ENCODE data around the gene ABO.
"Not testable (repeated sequence)": the region's sequence is repeated elsewhere in the genome, so short reads cannot be mapped to it uniquely, and the experiment has no call there.

ABO gene

GRCh38 chr9:133230093-133230492 lies 44.9 kb downstream of the ABO start:
- CTCF ChIA-PET: interaction anchor here (2.2 kb wide), 1 partner anchor 9 kb away, joined by 6 read pairs; no protein-coding TSS in a partner anchor
- no peak for DNase-seq (ENCODE audit: extremely low spot score)
- POLR2A ChIA-PET: no interaction called here
- TF ChIP-seq CTCF (IDR thresholded peaks at IDR 0.05; ENCODE audit: control extremely low read depth, extremely low read depth, low read depth, missing control alignments): no peak

GRCh38 chr9:133228474-133229193 lies 46.4 kb downstream of the ABO start:
- CTCF ChIA-PET: interaction anchor here (2.2 kb wide), 1 partner anchor 10 kb away, joined by 6 read pairs; no protein-coding TSS in a partner anchor
- POLR2A ChIA-PET; DNase-seq (ENCODE audit: extremely low spot score): not testable (repeated sequence)

- POLR2A ChIA-PET; DNase-seq (ENCODE audit: extremely low spot score): not testable (repeated sequence)
- CTCF ChIA-PET: interaction anchor here (0.9 kb wide), 1 partner anchor 11 kb away, joined by 3 read pairs; no protein-coding TSS in a partner anchor
These were observed 47.0 kb downstream of the ABO start for GRCh38 chr9:133227996-133228395.

- POLR2A ChIA-PET: no interaction called here
- no peak for TF ChIP-seq CTCF (IDR thresholded peaks at IDR 0.05; ENCODE audit: control extremely low read depth, extremely low read depth, low read depth, missing control alignments)
- CTCF ChIA-PET: interaction anchor here (0.9 kb wide), 1 partner anchor 12 kb away, joined by 3 read pairs; no protein-coding TSS in a partner anchor
- DNase-seq (ENCODE audit: extremely low spot score): no peak
These were observed 47.6 kb downstream of the ABO start for GRCh38 chr9:133227242-133227860.

GRCh38 chr9:133226219-133227171 lies 48.5 kb downstream of the ABO start:
- no peak for DNase-seq (ENCODE audit: extremely low spot score)
- ChIA-PET CTCF (interaction anchor here (1.5 kb wide), 1 partner anchor 13 kb away, joined by 3 read pairs; no protein-coding TSS in a partner anchor), POLR2A (no interaction called here)
- no peak for TF ChIP-seq CTCF (IDR thresholded peaks at IDR 0.05; ENCODE audit: control extremely low read depth, extremely low read depth, low read depth, missing control alignments)

GRCh38 chr9:133225171-133226011 lies 49.6 kb downstream of the ABO start:
- ChIA-PET POLR2A (no interaction called here), CTCF (interaction anchor here (1.5 kb wide), 1 partner anchor 14 kb away, joined by 3 read pairs; no protein-coding TSS in a partner anchor)
- no peak for DNase-seq (ENCODE audit: extremely low spot score)
- no peak for TF ChIP-seq CTCF (IDR thresholded peaks at IDR 0.05; ENCODE audit: control extremely low read depth, extremely low read depth, low read depth, missing control alignments)

GRCh38 chr9:133224762-133225161 lies 50.2 kb downstream of the ABO start:
- CTCF ChIA-PET: interaction anchor here (1.5 kb wide), 1 partner anchor 15 kb away, joined by 3 read pairs; no protein-coding TSS in a partner anchor
- no peak for DNase-seq (ENCODE audit: extremely low spot score)
- POLR2A ChIA-PET: no interaction called here
- no peak for TF ChIP-seq CTCF (IDR thresholded peaks at IDR 0.05; ENCODE audit: control extremely low read depth, extremely low read depth, low read depth, missing control alignments)

GRCh38 chr9:133223159-133223756 lies 51.7 kb downstream of the ABO start:
- POLR2A ChIA-PET; DNase-seq (ENCODE audit: extremely low spot score): not testable (repeated sequence)
- CTCF ChIA-PET: interaction anchor here (1.1 kb wide), 1 partner anchor 17 kb away, joined by 3 read pairs; no protein-coding TSS in a partner anchor

GRCh38 chr9:133221994-133222393 lies 53.0 kb downstream of the ABO start:
- POLR2A ChIA-PET; CTCF ChIA-PET; DNase-seq (ENCODE audit: extremely low spot score): not testable (repeated sequence)

Data from GM10248 (cell line).